GM18873 (cell line): ENCODE data around the gene SUPT20H.
A peak's percentile ranks its signal among the peaks of the same experiment; 100 is the strongest.
"Not testable (repeated sequence)": the region's sequence is repeated elsewhere in the genome, so short reads cannot be mapped to it uniquely, and the experiment has no call there.

ENCODE experiments used
- ATAC-seq: cut with Tn5 transposase; IDR thresholded peaks from one replicate; pipeline ENCODE4 v1.9.1; 2021; ENCODE audit warnings: mild to moderate bottlenecking, moderate library complexity, moderate number of reproducible peaks; ENCODE audit not compliant: unreplicated experiment, low FRiP score

SUPT20H gene

DNA sequence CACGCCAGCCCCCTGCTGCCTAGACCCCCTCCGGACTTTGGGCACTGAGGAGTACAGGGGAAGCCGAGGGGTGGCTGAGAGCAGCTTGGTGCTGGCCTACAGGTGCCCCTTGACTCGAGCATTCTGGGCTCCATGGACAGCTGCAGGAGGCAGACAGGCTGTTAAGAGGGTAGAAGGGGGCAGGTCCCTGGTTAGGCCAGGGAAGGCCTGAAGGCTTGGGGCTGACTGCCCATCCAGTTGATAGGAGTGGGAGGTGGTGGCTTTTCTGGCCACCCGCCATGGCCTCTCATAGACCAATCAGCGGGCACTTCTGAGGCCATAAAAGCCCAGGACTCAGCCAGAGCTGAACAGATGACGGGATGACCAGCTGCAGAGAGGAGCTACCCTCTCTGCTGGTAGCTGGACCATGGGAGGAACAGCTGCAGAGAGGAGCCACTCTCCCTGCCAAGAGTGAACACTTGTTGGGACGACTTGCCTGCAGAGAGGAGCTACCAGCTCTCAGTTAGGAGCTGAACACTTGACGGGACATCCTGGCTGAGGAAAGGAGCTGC, 10.7 kb upstream of the SUPT20H start:
- no peak for ATAC-seq

DNA sequence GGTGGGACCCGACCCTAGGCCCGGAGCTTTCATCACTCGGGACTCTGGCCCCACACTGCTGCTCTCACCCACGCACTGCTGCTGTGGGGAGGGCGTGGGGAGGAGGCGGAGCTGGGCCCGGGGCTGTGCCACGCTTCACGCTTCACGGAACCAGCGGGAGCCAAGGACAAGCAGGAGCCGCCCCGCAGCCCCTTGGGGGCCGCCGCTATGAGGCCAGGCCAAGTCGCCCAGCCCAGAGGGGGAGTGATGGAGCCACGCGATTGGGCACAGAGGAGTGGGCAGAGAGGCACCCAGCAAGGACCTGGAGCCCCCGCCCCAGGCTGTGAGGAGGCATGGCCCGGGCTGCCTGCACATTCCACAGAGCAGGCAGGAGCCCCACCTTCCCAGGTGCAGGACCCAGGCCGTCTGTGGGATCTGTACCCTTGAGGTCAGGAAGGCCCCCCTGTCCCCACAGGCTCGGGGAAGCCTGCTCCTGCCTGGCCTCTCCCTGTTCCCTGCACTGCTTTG, 10.2 kb upstream of the SUPT20H start:
- no peak for ATAC-seq

DNA sequence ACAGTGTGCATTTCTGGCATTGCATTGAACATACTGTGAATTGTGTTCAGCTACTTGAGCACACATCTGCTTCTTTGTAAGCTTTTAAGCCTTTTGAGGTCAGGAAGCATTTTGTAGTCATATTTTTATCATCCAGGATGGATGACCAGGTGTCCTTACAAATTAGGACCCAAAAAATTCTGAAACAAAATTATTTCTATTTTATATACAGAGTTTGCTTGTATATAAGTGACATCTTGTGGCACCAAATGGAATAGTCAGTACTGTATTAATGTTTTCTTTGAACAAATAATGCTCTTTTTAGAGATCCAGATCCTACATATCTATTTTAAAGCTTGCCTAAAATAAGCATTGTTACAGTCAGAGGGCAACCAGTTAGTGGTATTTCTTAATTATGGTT, 9.5 kb upstream of the SUPT20H start:
- ATAC-seq: no peak

DNA sequence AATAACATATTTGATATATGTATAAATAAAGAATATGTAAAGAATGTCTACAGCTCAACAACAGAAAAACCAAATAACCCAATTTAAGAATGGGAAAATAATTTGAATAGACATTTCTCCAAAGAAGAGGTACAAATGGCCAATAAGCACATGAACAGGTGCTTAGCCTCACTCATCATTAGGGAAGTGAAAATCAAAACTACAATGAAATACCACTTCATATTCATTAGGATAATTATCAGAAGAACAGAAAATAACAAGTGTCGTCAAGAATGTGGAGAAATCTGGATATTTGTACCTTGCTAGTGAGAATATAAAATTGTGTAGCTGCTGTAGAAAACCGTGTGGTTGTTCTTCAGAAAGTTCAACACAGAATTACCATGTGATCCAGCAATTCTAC, 8.4 kb upstream of the SUPT20H start:
- ATAC-seq: no peak

DNA sequence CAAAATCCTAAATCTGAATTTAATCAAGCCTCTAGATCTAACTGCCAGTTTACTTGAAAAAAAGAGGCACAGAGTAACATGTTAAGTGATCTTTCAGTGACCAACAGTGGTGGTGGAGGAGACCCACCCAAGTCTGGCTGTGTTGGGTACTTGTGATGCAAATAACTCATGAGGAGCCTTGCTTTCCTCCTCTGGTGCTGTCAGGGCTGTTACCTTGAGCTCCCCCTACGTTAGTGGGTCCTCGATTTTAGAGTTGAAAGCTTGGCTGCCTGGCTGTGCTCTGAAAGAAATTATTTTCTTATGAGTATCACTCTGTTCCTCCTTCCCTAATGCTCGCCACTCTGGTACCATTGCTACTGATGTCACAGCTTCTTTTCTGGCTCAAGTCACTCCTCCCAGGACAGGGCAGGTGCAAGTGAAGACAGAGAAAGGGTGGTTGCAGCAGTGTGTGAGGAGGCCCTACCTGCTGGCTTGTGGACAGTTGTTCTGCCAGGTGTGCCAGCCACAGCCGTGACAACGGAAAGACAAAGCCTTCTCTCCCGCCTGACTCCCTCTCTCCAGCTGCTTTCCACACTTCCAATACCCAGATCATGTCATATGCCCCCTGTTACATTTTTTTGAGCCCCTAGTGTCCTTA, 6.5 kb upstream of the SUPT20H start:
- no peak for ATAC-seq

DNA sequence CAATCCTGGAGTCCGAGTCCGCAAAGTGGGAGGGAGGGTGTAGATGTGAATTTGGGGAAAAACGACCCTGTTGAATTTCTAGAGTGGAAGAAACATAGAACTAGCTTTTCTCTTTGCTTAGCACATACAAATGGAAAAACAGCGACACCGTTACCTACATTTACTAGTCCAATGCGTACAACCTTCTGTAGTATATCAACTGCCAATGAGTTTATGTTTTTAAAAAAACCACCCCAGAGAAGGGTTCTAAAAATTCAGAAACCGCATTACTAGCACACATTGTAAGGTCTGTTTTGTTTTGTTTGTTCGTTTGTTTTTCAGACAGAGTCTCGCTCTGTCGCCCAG, 332 bp upstream of the SUPT20H start:
- ATAC-seq: peak; percentile 31

DNA sequence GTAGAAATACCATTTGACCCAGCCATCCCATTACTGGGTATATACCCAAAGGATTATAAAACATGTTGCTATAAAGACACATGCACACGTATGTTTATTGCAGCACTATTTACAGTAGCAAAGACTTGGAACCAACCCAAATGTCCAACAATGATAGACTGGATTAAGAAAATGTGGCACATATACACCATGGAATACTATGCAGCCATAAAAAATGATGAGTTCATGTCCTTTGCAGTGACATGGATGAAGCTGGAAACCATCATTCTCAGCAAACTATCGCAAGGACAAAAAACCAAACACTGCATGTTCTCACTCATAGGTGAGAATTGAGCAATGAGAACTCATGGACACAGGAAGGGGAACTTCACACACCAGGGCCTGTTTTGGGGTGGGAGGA, 3.3 kb downstream of the SUPT20H start:
- ATAC-seq: not testable (repeated sequence)

DNA sequence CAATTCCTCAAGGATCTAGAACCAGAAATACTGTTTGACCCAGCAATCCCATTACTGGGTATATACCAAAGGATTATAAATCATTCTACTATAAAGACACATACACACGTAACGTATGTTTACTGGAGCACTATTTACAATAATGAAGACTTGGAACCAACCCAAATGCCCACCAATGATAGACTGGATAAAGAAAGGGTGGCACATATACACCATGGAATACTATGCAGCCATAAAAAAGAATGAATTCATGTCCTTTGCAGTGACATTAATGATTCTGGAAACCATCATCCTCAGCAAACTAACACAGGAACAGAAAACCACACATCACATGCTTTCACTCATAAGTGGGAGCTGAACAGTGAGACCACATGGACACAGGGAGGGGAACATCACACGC, 6.4 kb downstream of the SUPT20H start:
- ATAC-seq: not testable (repeated sequence)

DNA sequence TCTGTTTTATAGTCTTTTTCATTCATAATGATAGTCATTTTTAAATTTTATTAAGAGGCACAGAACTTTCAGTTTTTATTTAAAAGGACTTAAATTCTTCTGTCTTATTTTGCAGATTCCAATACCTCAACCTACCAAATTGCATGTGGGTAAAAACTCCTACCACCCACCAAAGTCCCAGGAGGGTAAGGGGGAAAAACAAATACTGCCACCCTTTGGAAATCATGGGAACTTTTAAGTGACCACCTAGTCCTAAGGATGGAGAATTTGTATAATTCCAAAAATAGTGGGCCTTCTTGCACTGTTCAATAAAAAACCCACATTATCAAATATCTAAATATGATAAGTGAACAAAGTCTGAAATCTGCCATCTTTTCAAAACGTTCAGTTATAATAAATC, 9.7 kb downstream of the SUPT20H start:
- ATAC-seq: no peak

DNA sequence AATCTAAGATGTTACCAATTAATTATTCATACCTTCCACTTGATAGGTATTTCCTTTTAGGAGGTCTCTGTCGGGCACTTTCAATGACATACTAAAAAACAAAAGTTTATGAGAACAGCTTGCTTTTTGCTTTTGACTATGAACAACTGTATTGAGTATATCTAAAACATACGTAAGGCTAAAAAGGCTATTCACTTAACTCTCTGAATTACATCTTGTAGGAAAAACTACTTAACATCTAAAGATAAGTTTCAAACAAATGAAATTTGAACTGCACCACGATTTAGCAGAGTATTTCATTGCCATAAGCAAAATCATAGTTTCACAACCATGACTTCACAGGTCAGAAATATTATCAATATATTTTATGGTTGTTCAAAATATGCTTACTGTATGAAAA, 11.6 kb downstream of the SUPT20H start:
- no peak for ATAC-seq

DNA sequence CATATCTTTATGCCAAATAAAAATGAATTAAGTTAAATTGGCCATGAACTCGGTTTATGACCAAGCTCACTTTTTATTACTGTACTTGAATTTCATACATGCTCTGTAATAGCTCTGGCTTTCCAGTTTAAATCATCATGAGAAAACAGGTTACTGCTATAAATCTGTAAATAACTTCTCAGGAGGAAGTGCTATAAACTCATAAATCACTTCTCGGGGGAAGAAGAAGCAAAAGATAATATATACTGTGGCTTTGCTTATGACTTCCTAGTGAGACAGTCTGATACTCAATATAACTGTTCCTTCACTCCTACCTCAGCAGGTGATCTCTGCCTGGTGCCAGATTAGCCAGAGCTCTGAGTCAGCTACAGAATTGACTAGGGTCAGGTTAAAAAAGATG, 12.5 kb downstream of the SUPT20H start:
- ATAC-seq: no peak

DNA sequence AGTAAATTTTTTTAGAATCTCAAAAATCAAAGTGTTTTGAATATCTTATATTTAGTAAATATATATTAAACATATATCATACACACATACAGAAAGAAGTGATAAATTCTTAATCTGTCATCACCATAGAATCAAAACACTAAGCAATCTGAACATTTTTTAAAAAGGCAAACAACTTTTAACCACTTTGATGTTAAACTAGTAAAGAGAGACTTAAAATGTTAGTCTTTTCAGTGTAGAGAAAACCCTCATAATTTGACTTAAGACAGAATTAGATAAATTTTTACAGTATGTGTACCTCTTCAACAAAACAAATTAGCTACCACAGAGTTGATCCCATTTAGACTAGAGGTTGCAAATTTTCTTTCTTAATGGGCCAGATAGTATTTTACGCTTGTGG, 13.4 kb downstream of the SUPT20H start:
- ATAC-seq: no peak

DNA sequence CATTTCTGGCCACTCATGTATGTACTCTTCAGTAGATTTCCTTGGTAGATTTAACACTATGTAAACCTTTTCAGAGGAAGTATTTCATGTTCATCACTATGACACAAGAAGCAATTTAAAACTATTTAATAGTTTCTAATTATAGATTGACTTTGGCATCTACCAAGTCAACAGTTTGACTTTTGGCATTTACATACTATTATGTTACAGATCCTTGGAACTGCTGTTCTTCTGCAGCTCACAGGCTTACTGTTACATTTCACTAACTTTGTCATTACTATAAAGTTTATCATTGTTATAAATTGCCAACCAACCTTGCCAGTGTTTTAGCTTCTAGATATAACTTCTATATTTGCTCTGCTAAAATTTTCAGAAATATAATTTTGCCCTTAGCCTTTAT, 18.7 kb downstream of the SUPT20H start:
- no peak for ATAC-seq

DNA sequence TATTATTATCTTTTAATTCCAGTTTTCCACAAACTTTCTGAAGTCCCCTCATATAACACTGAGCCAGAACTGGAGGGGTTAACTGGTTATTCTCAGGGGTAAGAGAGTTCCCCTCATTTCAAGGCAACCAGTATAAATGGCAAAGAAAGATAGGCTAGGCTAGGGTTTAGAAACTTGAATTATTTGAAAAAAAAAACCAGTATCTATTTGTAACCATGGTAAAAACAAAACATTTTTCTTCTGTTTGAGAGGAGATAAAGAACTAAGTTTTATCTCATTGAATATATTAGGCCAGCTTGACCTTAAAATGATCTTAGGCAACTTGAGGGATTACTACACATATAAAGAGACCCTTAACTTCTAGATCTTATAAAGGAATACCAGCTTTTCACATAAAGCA, 19.6 kb downstream of the SUPT20H start:
- no peak for ATAC-seq

DNA sequence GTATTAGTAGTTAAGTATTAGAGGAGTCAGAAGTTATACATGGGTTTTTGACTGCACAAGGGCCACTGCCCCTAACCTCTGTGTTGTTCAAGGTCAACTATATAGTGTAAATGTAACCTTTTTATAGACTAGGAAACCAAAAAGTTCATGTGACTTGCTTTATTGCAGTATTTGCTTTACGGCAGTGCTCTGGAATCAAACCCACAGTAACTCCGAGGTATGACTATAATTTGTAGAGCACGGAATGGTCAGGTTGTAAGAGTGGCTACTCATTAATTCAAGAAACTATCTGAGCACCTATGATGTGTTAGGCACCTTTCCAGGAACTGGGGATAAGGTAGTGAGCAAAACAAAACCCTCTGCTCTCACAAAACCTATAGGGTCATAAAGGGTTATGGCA, 22.2 kb downstream of the SUPT20H start:
- no peak for ATAC-seq

DNA sequence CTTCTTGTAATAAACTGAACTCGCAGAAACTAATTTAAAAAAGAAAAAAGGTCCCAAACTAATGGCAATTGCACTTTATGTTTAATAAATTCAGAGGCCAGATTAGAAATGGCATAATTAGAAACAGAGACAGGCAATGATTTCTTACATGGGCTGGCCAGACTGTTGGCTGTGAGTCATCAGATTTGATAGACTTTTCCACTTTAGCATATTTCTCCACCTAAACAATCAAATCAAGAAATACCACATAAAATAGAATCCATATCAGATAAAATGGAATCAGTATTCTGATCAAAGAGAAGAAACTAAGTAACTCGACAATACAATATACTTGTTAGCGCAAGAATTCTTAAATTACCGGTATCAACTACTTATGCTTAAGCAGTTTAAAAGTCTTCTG, 29.9 kb downstream of the SUPT20H start:
- ATAC-seq: no peak

DNA sequence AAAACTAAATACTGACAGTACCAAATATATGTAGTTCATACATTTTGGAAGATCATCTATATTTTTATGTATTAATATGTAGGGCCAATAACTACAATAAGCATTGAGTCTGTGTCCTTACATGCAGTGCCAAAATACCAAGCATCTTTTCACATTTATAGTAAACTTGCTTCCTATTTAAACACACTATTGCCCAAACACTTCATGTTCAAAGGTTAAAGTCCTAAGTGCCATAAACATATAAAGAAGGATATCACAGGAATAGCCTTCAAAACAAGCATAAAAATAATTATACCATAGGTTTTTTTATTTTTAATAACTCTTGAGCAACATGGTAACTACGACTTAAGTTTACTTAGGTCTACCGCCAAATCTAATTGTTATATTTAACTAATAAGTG, 31.8 kb downstream of the SUPT20H start:
- ATAC-seq: no peak

DNA sequence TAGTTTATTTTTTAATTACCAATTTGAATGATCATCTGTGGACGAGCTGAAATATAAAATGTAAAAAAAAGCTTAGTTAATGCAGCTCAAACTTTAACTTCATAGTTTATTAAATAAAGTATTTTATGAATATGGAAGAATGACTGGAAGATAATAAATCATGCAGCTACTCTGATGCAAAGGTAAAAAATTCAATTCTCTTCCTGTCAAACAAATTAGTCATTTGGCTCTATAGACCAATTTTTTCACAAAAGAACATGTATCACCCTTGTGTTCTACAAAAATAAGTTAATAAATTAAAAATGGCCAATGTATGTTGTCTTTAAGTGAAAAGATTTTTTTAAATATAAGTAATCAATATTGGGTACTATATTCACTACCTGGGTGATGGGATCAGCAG, 32.7 kb downstream of the SUPT20H start:
- no peak for ATAC-seq

DNA sequence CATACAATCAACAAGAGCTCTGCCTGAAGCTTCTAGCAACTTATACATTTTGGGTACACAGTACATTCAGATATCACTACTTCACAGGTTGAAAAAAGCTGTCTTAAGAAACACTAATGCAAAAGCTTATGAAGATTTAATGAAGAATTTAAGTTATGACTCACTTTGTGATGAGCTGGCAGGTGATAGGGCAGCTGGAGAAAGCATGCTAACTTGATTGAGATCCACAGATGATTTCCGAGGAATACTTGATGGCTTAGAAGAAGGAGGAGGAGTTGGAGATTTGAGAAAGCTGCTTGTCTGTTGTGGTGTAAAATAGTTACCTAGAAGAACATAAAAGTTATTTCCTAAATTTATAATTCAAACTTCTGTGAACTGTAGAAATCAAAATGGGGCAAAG, 35.6 kb downstream of the SUPT20H start:
- no peak for ATAC-seq

DNA sequence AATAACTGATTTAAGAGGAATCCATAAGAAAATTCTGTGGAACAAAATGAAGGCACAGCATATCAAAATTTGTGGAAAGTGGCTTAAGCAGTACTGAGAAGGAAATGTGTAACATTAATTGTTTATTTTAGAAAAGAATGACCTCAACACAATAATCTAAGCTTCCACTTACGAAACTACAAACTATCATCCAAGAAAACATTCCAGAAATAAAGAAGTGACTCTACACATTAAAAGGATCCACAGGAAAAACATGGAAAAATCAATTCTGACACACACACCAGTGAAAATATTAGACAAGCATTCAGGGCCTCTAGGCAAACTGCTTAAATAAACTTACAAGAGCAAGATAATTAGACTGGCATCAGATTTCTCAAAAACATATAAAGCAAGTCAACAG, 44.9 kb downstream of the SUPT20H start:
- ATAC-seq: no peak

DNA sequence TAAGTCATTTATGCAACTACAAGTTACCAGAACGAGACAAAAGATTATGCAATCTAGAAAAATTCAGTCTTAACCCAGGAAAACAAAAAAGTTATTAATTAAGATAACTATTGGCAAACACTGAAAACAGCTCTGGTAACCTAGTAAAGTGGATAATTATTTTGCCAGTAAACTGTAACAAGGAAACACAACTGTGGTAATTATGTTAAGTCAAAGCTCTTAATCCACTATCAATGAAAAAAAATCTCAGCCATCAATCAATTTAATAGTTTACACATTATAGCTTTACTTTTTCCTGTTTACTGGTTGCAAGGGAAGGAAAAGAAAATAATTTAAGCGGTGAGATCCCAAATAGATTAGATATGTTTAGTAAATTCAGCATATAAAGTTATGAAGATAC, 47.7 kb downstream of the SUPT20H start:
- ATAC-seq: no peak

DNA sequence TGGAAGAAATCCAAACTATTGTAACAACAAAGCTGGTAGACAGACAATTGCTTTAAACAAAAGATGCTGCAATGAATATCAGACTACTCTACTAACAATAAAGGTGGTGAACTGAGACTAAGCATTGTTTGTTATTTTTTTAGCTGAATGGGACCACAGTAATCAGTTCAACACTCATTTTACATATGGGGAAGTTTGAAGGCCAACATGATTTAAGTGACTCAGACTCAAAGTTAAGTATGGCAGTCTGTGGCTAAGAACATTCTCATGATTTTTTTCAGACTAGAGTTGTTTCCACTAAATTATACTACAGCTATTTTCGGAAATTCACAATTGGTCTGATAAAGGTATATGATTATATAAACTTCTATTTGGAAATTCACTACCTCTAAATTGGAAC, 48.5 kb downstream of the SUPT20H start:
- ATAC-seq: no peak

DNA sequence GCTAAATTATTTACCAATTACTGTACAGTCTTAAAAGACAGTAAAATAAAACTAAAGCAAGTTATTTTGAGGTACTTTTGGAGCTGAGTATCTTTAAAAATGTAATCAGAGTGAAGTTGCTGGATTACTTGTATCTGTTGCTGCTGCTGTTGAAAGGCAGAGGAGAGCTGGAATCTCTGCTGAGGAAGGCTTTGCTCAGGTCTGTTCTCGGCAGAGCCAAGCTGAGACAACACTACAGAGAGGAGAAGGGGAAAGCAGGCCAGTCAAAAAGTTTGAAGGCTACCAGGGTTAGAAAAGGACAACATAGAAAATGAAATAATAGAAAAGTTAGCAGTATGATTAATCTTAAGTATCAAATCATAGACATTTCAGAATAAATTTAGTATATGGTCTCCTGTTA, 49.1 kb downstream of the SUPT20H start:
- no peak for ATAC-seq
